ENCODE measurements around the gene FXYD2.

DNA sequence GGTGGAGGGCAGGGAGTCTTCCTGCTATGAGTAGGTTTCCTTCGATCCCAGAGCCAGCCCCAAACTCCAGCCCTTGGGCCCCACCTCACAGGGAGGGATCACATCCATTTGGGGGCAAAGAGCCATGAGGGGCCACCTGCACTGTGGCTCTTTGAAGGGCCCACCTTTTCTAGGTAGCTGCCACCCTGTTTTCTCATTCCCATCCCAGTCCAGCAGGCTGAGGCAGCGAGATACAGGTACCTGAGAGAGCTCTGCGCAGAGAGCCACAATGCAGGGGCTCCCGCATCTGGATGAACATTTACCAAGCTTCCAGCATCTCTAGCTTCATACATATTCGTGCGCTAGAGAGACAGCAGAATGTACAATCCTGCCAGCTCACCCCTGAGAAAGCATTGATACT lies 35.6 kb upstream of the FXYD2 start:
- TF ChIP-seq, protein P1, sequence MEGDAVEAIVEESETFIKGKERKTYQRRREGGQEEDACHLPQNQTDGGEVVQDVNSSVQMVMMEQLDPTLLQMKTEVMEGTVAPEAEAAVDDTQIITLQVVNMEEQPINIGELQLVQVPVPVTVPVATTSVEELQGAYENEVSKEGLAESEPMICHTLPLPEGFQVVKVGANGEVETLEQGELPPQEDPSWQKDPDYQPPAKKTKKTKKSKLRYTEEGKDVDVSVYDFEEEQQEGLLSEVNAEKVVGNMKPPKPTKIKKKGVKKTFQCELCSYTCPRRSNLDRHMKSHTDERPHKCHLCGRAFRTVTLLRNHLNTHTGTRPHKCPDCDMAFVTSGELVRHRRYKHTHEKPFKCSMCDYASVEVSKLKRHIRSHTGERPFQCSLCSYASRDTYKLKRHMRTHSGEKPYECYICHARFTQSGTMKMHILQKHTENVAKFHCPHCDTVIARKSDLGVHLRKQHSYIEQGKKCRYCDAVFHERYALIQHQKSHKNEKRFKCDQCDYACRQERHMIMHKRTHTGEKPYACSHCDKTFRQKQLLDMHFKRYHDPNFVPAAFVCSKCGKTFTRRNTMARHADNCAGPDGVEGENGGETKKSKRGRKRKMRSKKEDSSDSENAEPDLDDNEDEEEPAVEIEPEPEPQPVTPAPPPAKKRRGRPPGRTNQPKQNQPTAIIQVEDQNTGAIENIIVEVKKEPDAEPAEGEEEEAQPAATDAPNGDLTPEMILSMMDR (conservative IDR thresholded peaks at IDR 0.05): no peak
- no peak for TF ChIP-seq EZH2 (IDR thresholded peaks at IDR 0.05; ENCODE audit: low read depth)

All from PC-9 (cell line).